ENCODE measurements around the gene PPP1R27.

The PPP1R27 gene

GRCh38 chr17:81817758-81818147 is 17.1 kb downstream of the PPP1R27 start:
- in situ Hi-C loops (cut with HindIII; ENCODE audit: low pct_unique_long_range_greater_than_20kb, low sequenced_read_pairs) = no loop called here
- no peak for TF ChIP-seq JUND (IDR thresholded peaks at IDR 0.05; ENCODE audit: low read depth)
- DNase-seq (ENCODE audit: low read depth in 1 of 2, low spot score in 1 of 2) = no peak

GRCh38 chr17:81815646-81815986 is 19.2 kb downstream of the PPP1R27 start:
- no peak for TF ChIP-seq JUND (IDR thresholded peaks at IDR 0.05; ENCODE audit: low read depth)
- DNase-seq (ENCODE audit: low read depth in 1 of 2, low spot score in 1 of 2) = no peak
- in situ Hi-C loops (cut with HindIII; ENCODE audit: low pct_unique_long_range_greater_than_20kb, low sequenced_read_pairs) = no loop called here

- no peak for DNase-seq (ENCODE audit: low read depth in 1 of 2, low spot score in 1 of 2)
- TF ChIP-seq JUND (IDR thresholded peaks at IDR 0.05; ENCODE audit: low read depth) = no peak
- in situ Hi-C loops (cut with HindIII; ENCODE audit: low pct_unique_long_range_greater_than_20kb, low sequenced_read_pairs) = no loop called here
Observed at GRCh38 chr17:81814748-81815645, 19.9 kb downstream of the PPP1R27 start.

- DNase-seq (ENCODE audit: low read depth in 1 of 2, low spot score in 1 of 2) = no peak
- TF ChIP-seq JUND (IDR thresholded peaks at IDR 0.05; ENCODE audit: low read depth) = no peak
- in situ Hi-C loops (cut with HindIII; ENCODE audit: low pct_unique_long_range_greater_than_20kb, low sequenced_read_pairs) = no loop called here
Observed at GRCh38 chr17:81813861-81814683, 20.8 kb downstream of the PPP1R27 start.

- no peak for DNase-seq (ENCODE audit: low read depth in 1 of 2, low spot score in 1 of 2)
- no peak for TF ChIP-seq JUND (IDR thresholded peaks at IDR 0.05; ENCODE audit: low read depth)
- in situ Hi-C loops (cut with HindIII; ENCODE audit: low pct_unique_long_range_greater_than_20kb, low sequenced_read_pairs) = no loop called here
Observed at GRCh38 chr17:81813371-81813684, 21.5 kb downstream of the PPP1R27 start.

- TF ChIP-seq JUND (IDR thresholded peaks at IDR 0.05; ENCODE audit: low read depth) = no peak
- no peak for DNase-seq (ENCODE audit: low read depth in 1 of 2, low spot score in 1 of 2)
- in situ Hi-C loops (cut with HindIII; ENCODE audit: low pct_unique_long_range_greater_than_20kb, low sequenced_read_pairs) = no loop called here
Observed at GRCh38 chr17:81812571-81813370, 22.1 kb downstream of the PPP1R27 start.

- TF ChIP-seq JUND (IDR thresholded peaks at IDR 0.05; ENCODE audit: low read depth) = no peak
- in situ Hi-C loops (cut with HindIII; ENCODE audit: low pct_unique_long_range_greater_than_20kb, low sequenced_read_pairs) = no loop called here
- no peak for DNase-seq (ENCODE audit: low read depth in 1 of 2, low spot score in 1 of 2)
Observed at GRCh38 chr17:81811705-81812570, 22.9 kb downstream of the PPP1R27 start.

GRCh38 chr17:81810892-81811704 is 23.8 kb downstream of the PPP1R27 start:
- no peak for TF ChIP-seq JUND (IDR thresholded peaks at IDR 0.05; ENCODE audit: low read depth)
- no peak for DNase-seq (ENCODE audit: low read depth in 1 of 2, low spot score in 1 of 2)
- in situ Hi-C loops (cut with HindIII; ENCODE audit: low pct_unique_long_range_greater_than_20kb, low sequenced_read_pairs) = no loop called here

- no peak for TF ChIP-seq JUND (IDR thresholded peaks at IDR 0.05; ENCODE audit: low read depth)
- in situ Hi-C loops (cut with HindIII; ENCODE audit: low pct_unique_long_range_greater_than_20kb, low sequenced_read_pairs) = no loop called here
- no peak for DNase-seq (ENCODE audit: low read depth in 1 of 2, low spot score in 1 of 2)
Observed at GRCh38 chr17:81810476-81810875, 24.4 kb downstream of the PPP1R27 start.

GRCh38 chr17:81809556-81809998 is 25.3 kb downstream of the PPP1R27 start:
- in situ Hi-C loops (cut with HindIII; ENCODE audit: low pct_unique_long_range_greater_than_20kb, low sequenced_read_pairs) = no loop called here
- no peak for TF ChIP-seq JUND (IDR thresholded peaks at IDR 0.05; ENCODE audit: low read depth)
- DNase-seq (ENCODE audit: low read depth in 1 of 2, low spot score in 1 of 2) = no peak

All from T47D (cell line).